ENCODE results near the gene RCAN2.

RCAN2 gene

GRCh38 chr6:46312654-46313053, 178.6 kb downstream of the RCAN2 start:
- TF ChIP-seq ZC3H10 (CRISPR knock-in tag; IDR thresholded peaks at IDR 0.05) (no peak), CSRNP3 (CRISPR knock-in tag; IDR thresholded peaks at IDR 0.05) (no peak), ZFP30 (CRISPR knock-in tag; IDR thresholded peaks at IDR 0.05) (no peak), PPARA (CRISPR knock-in tag; IDR thresholded peaks at IDR 0.05; ENCODE audit: borderline replicate concordance) (no peak), OSR1 (CRISPR knock-in tag; IDR thresholded peaks at IDR 0.05) (no peak), ZNF8 (CRISPR knock-in tag; IDR thresholded peaks at IDR 0.05) (no peak), CREB5 (CRISPR knock-in tag; IDR thresholded peaks at IDR 0.05; ENCODE audit: low read depth) (no peak), TOX (CRISPR knock-in tag; IDR thresholded peaks at IDR 0.05; ENCODE audit: borderline replicate concordance) (no peak), ISL1 (CRISPR knock-in tag; IDR thresholded peaks at IDR 0.05) (no peak), ZNF70 (CRISPR knock-in tag; IDR thresholded peaks at IDR 0.05) (no peak), GLIS3 (CRISPR knock-in tag; IDR thresholded peaks at IDR 0.05) (no peak), BACH2 (CRISPR knock-in tag; IDR thresholded peaks at IDR 0.05; ENCODE audit: borderline replicate concordance) (no peak), CSDC2 (CRISPR knock-in tag; IDR thresholded peaks at IDR 0.05) (no peak), PATZ1 (CRISPR knock-in tag; IDR thresholded peaks at IDR 0.05; ENCODE audit: borderline replicate concordance) (no peak)
- TF ChIP-seq, protein P1, sequence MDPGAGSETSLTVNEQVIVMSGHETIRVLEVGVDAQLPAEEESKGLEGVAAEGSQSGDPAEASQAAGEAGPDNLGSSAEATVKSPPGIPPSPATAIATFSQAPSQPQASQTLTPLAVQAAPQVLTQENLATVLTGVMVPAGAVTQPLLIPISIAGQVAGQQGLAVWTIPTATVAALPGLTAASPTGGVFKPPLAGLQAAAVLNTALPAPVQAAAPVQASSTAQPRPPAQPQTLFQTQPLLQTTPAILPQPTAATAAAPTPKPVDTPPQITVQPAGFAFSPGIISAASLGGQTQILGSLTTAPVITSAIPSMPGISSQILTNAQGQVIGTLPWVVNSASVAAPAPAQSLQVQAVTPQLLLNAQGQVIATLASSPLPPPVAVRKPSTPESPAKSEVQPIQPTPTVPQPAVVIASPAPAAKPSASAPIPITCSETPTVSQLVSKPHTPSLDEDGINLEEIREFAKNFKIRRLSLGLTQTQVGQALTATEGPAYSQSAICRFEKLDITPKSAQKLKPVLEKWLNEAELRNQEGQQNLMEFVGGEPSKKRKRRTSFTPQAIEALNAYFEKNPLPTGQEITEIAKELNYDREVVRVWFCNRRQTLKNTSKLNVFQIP (CRISPR knock-in tag; IDR thresholded peaks at IDR 0.05; ENCODE audit: borderline replicate concordance, low read depth), result no peak

GRCh38 chr6:46310196-46310595, 181.1 kb downstream of the RCAN2 start:
- TF ChIP-seq PATZ1 (CRISPR knock-in tag; IDR thresholded peaks at IDR 0.05; ENCODE audit: borderline replicate concordance) (no peak), SNAI2 (CRISPR knock-in tag; IDR thresholded peaks at IDR 0.05) (no peak), CREB5 (CRISPR knock-in tag; IDR thresholded peaks at IDR 0.05; ENCODE audit: low read depth) (no peak), ISL1 (CRISPR knock-in tag; IDR thresholded peaks at IDR 0.05) (no peak), RARB (CRISPR knock-in tag; IDR thresholded peaks at IDR 0.05) (no peak), ARNTL (CRISPR knock-in tag; IDR thresholded peaks at IDR 0.05; ENCODE audit: borderline replicate concordance, low read depth) (no peak), TSHZ2 (CRISPR knock-in tag; IDR thresholded peaks at IDR 0.05) (no peak), OSR1 (CRISPR knock-in tag; IDR thresholded peaks at IDR 0.05) (no peak), TCF4 (CRISPR knock-in tag; IDR thresholded peaks at IDR 0.05; ENCODE audit: borderline replicate concordance) (no peak), ZNF8 (CRISPR knock-in tag; IDR thresholded peaks at IDR 0.05) (no peak), BACH2 (CRISPR knock-in tag; IDR thresholded peaks at IDR 0.05; ENCODE audit: borderline replicate concordance) (no peak), ESRRG (CRISPR knock-in tag; IDR thresholded peaks at IDR 0.05) (no peak), PPARA (CRISPR knock-in tag; IDR thresholded peaks at IDR 0.05; ENCODE audit: borderline replicate concordance) (no peak), CSRNP3 (CRISPR knock-in tag; IDR thresholded peaks at IDR 0.05) (no peak), ZNF70 (CRISPR knock-in tag; IDR thresholded peaks at IDR 0.05) (no peak), TOX (CRISPR knock-in tag; IDR thresholded peaks at IDR 0.05; ENCODE audit: borderline replicate concordance) (no peak), CSDC2 (CRISPR knock-in tag; IDR thresholded peaks at IDR 0.05) (no peak), ZFP3 (CRISPR knock-in tag; IDR thresholded peaks at IDR 0.05) (no peak)
- ATAC-seq, result no peak

More at GRCh38 chr6:46312654-46313053, 178.6 kb downstream of the RCAN2 start:
- ATAC-seq, result no peak

Measured in SK-N-SH treated with all-trans-retinoic acid at 6 μM for 48 hours (cell line).